Gastrocnemius medialis (tissue), 4 donors: ENCODE data around the gene STARD3. TPM values are rescaled to one million over a fixed set of nuclear protein-coding genes. Genes with fewer than 3 reads are reported as not detected.
"Not testable (repeated sequence)": the region's sequence is repeated elsewhere in the genome, so short reads cannot be mapped to it uniquely, and the experiment has no call there.

Experiments used
- ATAC-seq, 2 donors: fragments of 150-250 bp; one replicate each; pipeline ENCODE4 v1.9.1; 2016
- DNase-seq, 2 donors: peaks; one replicate each; pipeline ENCODE4 v3.0.0-alpha.2; 2019
- H3K27ac ChIP-seq, 4 donors: fragments of 200-600 bp; sonication (generic); 1 replicate in 1 of 4; 2 replicates in 3 of 4; pipeline ENCODE4 v1.5.1; 2016 to 2018; ENCODE audit warnings: mild to moderate bottlenecking in 2 of 4, moderate library complexity in 1 of 4
- H3K27me3 ChIP-seq, 3 donors: fragments of 200-600 bp; sonication (generic) in 2 of 3; 1 replicate in 1 of 3; 2 replicates in 2 of 3; pipeline versions ENCODE4 v1.5.1 to v1.6.0; 2016 to 2019; ENCODE audit warnings: mild to moderate bottlenecking in 1 of 3, moderate library complexity in 1 of 3
- H3K36me3 ChIP-seq, 2 donors: fragments of 200-600 bp; sonication (generic) in 1 of 2; one replicate each; pipeline ENCODE4 v1.5.1; 2017 to 2018
- H3K4me1 ChIP-seq, 2 donors: fragments of 200-600 bp; sonication (generic) in 1 of 2; one replicate each; pipeline ENCODE4 v1.5.1; 2016 to 2017; ENCODE audit warnings: mild to moderate bottlenecking in 2 of 2
- H3K4me3 ChIP-seq, 4 donors: fragments of 200-600 bp; sonication (generic) in 3 of 4; 1 replicate in 1 of 4; 2 replicates in 3 of 4; pipeline ENCODE4 v1.5.1; 2016 to 2019; ENCODE audit warnings: mild to moderate bottlenecking in 2 of 4
- H3K9me3 ChIP-seq, 3 donors: fragments of 200-600 bp; sonication (generic) in 2 of 3; 1 replicate in 1 of 3; 2 replicates in 2 of 3; pipeline ENCODE4 v1.5.1; 2016 to 2019
- POLR2A ChIP-seq, 2 donors: fragments of 450-650 bp; IDR thresholded peaks; one replicate each; pipeline ENCODE4 v1.6.1; 2017; ENCODE audit warnings: antibody characterized with exemption in 2 of 2, mild to moderate bottlenecking in 2 of 2, moderate library complexity in 2 of 2
- in situ Hi-C, 4 donors: fragments of 200-750 bp; cut with MboI; loops; one replicate each; pipeline versions ENCODE4 v1.15.0 to v1.8.0; 2017; ENCODE audit warnings: low sequenced_read_pairs in 4 of 4
- intact Hi-C: fragments of 100-400 bp; cut with DNase I; formaldehyde crosslinking; loops from one replicate; pipeline ENCODE4 v1.15.1; 2023; ENCODE audit warnings: low total_unique reads
- total RNA-seq, 4 donors: library from RNA; depleted of rRNA; stranded (reverse); fragments of >200 nt; gene quantifications; one replicate each; pipeline versions ENCODE4 v1.1.0 to v1.2.3, GENCODE V29; 2016
- TF ChIP-seq, protein P1 (sequence below), 5 experiments: fragments of 450-650 bp in 3 of 5; fragments of 200-600 bp in 2 of 5; sonication (generic) in 2 of 5; IDR thresholded peaks in 4 of 5; conservative IDR thresholded peaks in 1 of 5; 1 replicate in 4 of 5; 2 replicates in 1 of 5; pipeline ENCODE4 v1.5.1; 2016 to 2019; ENCODE audit warnings: antibody characterized with exemption in 5 of 5, mild to moderate bottlenecking in 3 of 5, moderate library complexity in 3 of 5

STARD3 gene
- total RNA-seq, 4 donors from 2014 or later, result 31.0 to 41.7 (median 41.0) TPM

DNA sequence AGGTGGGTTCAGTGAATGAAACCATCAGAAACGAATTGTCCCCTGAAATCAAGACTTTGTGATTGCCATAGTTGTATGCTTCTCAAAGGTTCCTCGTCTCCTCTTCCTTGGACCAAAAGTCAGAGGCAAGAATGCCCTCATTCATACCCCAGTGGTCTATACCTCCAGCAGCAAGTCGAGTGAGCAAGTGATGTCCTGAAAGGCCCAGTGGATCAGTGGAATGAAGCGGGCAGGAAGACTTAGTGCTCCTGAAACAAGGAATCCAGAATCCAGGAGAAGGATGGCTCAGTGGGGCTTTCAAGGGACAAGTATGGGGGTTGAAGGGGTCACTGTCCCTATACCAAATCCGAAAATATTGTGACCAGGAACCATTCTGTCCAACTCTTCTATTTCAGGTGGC, 57.6 kb downstream of the STARD3 start:
- DNase-seq (no peak), ATAC-seq (no peak)
- Histone ChIP-seq H3K36me3 (no peaks in the 10 kb centered on the region), H3K4me3 (no peak overlapping the region), H3K4me1 (peaks cover 6% of the 10 kb centered on the region in 2 donors), H3K9me3 (no peaks in the 10 kb centered on the region), H3K27ac (no peak overlapping the region), H3K27me3 (no peaks in the 10 kb centered on the region)
- in situ Hi-C loops, result no loop called here
- TF ChIP-seq POLR2A (IDR thresholded peaks at IDR 0.05), result no peak
- TF ChIP-seq, protein P1, sequence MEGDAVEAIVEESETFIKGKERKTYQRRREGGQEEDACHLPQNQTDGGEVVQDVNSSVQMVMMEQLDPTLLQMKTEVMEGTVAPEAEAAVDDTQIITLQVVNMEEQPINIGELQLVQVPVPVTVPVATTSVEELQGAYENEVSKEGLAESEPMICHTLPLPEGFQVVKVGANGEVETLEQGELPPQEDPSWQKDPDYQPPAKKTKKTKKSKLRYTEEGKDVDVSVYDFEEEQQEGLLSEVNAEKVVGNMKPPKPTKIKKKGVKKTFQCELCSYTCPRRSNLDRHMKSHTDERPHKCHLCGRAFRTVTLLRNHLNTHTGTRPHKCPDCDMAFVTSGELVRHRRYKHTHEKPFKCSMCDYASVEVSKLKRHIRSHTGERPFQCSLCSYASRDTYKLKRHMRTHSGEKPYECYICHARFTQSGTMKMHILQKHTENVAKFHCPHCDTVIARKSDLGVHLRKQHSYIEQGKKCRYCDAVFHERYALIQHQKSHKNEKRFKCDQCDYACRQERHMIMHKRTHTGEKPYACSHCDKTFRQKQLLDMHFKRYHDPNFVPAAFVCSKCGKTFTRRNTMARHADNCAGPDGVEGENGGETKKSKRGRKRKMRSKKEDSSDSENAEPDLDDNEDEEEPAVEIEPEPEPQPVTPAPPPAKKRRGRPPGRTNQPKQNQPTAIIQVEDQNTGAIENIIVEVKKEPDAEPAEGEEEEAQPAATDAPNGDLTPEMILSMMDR (IDR thresholded peaks at IDR 0.05 in 4 of 5, conservative IDR thresholded peaks at IDR 0.05 in 1 of 5), result no peak
- intact Hi-C loops, result no loop called here

DNA sequence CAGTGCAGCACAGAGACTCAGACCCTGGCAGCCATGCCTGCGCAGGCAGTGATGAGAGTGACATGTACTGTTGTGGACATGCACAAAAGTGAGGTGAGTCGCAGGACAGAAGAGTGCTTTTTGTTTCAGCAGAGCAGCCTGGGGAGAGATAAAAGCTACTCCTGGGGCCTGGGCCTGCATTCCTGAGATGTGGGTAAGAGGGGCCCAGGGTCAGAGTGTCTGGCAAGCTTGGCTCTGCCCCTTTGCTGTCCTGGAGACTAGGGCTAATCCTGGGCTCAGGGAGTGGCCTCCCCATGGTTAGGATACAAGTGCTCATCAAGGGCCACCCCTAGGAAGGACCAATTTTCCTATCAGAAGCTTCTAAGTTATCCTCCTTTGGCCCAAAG, 58.1 kb downstream of the STARD3 start:
- in situ Hi-C loops, result no loop called here
- DNase-seq, result no peak
- H3K27ac ChIP-seq, result no peak overlapping the region
- intact Hi-C loops, result no loop called here
- TF ChIP-seq, protein P1 (IDR thresholded peaks at IDR 0.05 in 4 of 5, conservative IDR thresholded peaks at IDR 0.05 in 1 of 5), result no peak
- TF ChIP-seq POLR2A (IDR thresholded peaks at IDR 0.05), result no peak
- no peaks in the 10 kb centered on the region for H3K27me3 ChIP-seq
- no peaks in the 10 kb centered on the region for H3K36me3 ChIP-seq
- H3K9me3 ChIP-seq, result no peaks in the 10 kb centered on the region
- H3K4me3 ChIP-seq, result no peak overlapping the region
- ATAC-seq, result no peak
- peaks cover 7% of the 10 kb centered on the region in 2 donors for H3K4me1 ChIP-seq

DNA sequence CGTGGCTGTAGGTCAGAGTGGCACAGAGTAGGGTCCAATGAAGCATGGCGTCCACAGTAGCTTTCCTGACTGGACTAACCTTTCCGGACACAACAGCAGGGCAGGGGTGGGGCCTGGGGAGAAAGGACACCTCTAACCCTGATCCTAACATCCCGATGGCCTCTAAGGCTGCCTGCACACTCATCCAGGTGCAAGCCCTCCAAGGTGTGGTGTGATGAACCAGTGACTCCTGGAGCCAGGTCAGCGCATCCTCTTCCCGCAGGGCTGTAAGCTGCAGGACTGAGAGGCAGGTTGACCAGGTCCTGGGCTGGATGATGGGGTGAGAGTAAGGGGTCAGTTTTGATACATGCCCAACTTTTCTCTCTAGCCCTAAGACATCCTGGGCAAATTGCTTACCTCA, 59.8 kb downstream of the STARD3 start:
- intact Hi-C loops, result no loop called here
- Histone ChIP-seq H3K4me3 (no peak overlapping the region), H3K27ac (no peak overlapping the region), H3K27me3 (no peaks in the 10 kb centered on the region), H3K9me3 (no peaks in the 10 kb centered on the region), H3K36me3 (no peaks in the 10 kb centered on the region), H3K4me1 (peaks cover 12 to 20% of the 10 kb centered on the region in 2 donors)
- ATAC-seq, result no peak
- in situ Hi-C loops, result no loop called here
- TF ChIP-seq, protein P1 (IDR thresholded peaks at IDR 0.05 in 4 of 5, conservative IDR thresholded peaks at IDR 0.05 in 1 of 5), result no peak
- TF ChIP-seq POLR2A (IDR thresholded peaks at IDR 0.05), result no peak
- DNase-seq, result no peak

DNA sequence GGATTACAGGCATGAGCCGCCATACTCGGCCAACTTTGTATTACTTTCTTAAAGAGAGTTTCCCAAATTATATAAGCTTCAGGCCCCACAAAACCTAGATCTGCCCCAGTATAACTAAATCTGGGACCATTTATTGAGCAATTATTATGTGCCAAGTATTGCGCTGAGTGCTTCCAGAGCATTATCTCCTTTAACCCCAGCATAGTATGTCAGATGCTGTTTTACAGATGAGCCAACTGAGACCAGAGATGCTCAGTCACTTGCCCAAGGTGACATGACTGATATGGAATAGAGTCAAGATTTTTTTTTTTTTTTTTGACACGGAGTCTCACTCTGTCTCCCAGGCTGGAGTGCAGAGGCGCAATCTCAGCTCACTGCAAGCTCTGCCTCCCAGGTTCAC, 61.0 kb downstream of the STARD3 start:
- no peak overlapping the region for H3K4me3 ChIP-seq
- no peak overlapping the region for H3K27ac ChIP-seq
- TF ChIP-seq, protein P1 (IDR thresholded peaks at IDR 0.05 in 4 of 5, conservative IDR thresholded peaks at IDR 0.05 in 1 of 5), result no peak
- TF ChIP-seq POLR2A (IDR thresholded peaks at IDR 0.05), result no peak
- in situ Hi-C loops, result no loop called here
- no peaks in the 10 kb centered on the region for H3K27me3 ChIP-seq
- DNase-seq (no peak), ATAC-seq (no peak)
- intact Hi-C loops, result no loop called here
- H3K4me1 ChIP-seq, result peaks cover 12 to 28% of the 10 kb centered on the region in 2 donors
- no peaks in the 10 kb centered on the region for H3K36me3 ChIP-seq
- no peaks in the 10 kb centered on the region for H3K9me3 ChIP-seq

DNA sequence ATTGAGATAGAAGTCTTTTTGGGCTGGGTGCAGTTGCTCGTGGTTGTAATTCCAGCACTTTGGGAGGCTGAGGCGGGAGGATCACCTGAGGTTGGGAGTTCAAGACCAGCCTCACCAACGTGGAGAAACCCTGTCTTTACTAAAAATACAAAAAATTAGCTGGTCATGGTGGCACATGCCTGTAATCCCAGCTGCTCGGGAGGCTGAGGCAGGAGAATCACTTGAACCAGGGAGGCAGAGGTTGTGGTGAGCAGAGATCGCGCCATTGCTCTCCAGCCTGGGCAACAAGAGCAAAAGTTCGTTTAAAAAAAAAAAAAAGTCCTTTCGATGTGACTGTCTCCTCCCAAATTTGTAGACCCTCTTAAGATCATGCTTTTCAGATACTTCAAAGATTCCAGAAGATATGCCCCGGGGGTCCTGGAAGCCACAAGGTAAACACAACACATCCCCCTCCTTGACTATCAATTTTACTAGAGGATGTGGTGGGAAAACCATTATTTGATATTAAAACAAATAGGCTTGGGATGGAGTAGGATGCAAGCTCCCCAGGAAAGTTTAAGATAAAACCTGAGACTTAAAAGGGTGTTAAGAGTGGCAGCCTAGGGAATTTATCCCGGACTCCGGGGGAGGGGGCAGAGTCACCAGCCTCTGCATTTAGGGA, 62.3 kb downstream of the STARD3 start:
- H3K27me3 ChIP-seq, H3K36me3 ChIP-seq, DNase-seq, in situ Hi-C loops, intact Hi-C loops, H3K9me3 ChIP-seq: not testable (repeated sequence)
- peak overlapping the region; percentile 59 to 78 (median 74) for H3K27ac ChIP-seq
- peak overlapping the region; percentile 65 to 83 (median 76) for H3K4me3 ChIP-seq
- peak in 1 of 2 donors; percentile 3 for ATAC-seq
- H3K4me1 ChIP-seq, result peaks cover 12 to 31% of the 10 kb centered on the region in 2 donors
